HepG2 (cell line): ENCODE results near the gene DTYMK. TPM values are rescaled to one million over a fixed set of nuclear protein-coding genes. Genes with fewer than 3 reads are reported as not detected.

Experiments used
- KDM1A ChIP-seq: IDR thresholded peaks from 2 replicates; pipeline ENCODE4 v1.6.1; 2016; ENCODE audit warnings: missing compliant biosample characterization
- LBX2 ChIP-seq: sonication (generic); formaldehyde crosslinking; IDR thresholded peaks from 2 replicates; pipeline ENCODE4 v1.5.0; 2020; ENCODE audit warnings: missing genetic modification reagents, mild to moderate bottlenecking, borderline replicate concordance
- MLX ChIP-seq: IDR thresholded peaks from 2 replicates; pipeline ENCODE4 v1.6.1; 2016
- NAIF1 ChIP-seq: sonication (generic); formaldehyde crosslinking; IDR thresholded peaks from 2 replicates; pipeline ENCODE4 v1.5.0; 2020; ENCODE audit warnings: mild to moderate bottlenecking, missing genetic modification reagents, borderline replicate concordance
- NR2F6 ChIP-seq, 2 experiments: IDR thresholded peaks; 2 replicates each; pipeline ENCODE4 v1.6.1; 2016; ENCODE audit warnings: antibody characterized with exemption in 1 of 2, mild to moderate bottlenecking in 1 of 2
- PATZ1 ChIP-seq: sonication (generic); formaldehyde crosslinking; IDR thresholded peaks from 2 replicates; pipeline ENCODE4 v1.4.0; 2020; ENCODE audit warnings: missing genetic modification reagents
- POLR2AphosphoS5 ChIP-seq: IDR thresholded peaks from 2 replicates; pipeline ENCODE4 v1.6.1; 2012; ENCODE audit warnings: low read depth, low read length
- PPARG ChIP-seq: conservative IDR thresholded peaks from 2 replicates; pipeline ENCODE4 v1.6.1; 2016; ENCODE audit warnings: missing biosample characterization, missing genetic modification reagents
- SAFB2 ChIP-seq: sonication (generic); formaldehyde crosslinking; IDR thresholded peaks from 2 replicates; pipeline ENCODE4 v1.5.1; 2020; ENCODE audit warnings: missing genetic modification reagents, low read depth, mild to moderate bottlenecking, borderline replicate concordance
- SMYD3 ChIP-seq: sonication (generic); formaldehyde crosslinking; IDR thresholded peaks from 2 replicates; pipeline ENCODE4 v1.8.1; 2023; ENCODE audit warnings: mild to moderate bottlenecking, missing genetic modification reagents
- ZFP41 ChIP-seq: sonication (generic); formaldehyde crosslinking; IDR thresholded peaks from 2 replicates; pipeline ENCODE4 v1.4.0; 2020; ENCODE audit warnings: mild to moderate bottlenecking, missing genetic modification reagents, borderline replicate concordance
- ZNF318 ChIP-seq: sonication (generic); formaldehyde crosslinking; IDR thresholded peaks from 2 replicates; pipeline ENCODE4 v1.4.0; 2020; ENCODE audit warnings: mild to moderate bottlenecking, missing genetic modification reagents
- ZNF34 ChIP-seq: sonication (generic); formaldehyde crosslinking; IDR thresholded peaks from 2 replicates; pipeline ENCODE4 v1.4.0; 2020; ENCODE audit warnings: mild to moderate bottlenecking, missing genetic modification reagents, borderline replicate concordance
- ZNF562 ChIP-seq: sonication (generic); formaldehyde crosslinking; IDR thresholded peaks from 2 replicates; pipeline ENCODE4 v1.8.0; 2022; ENCODE audit warnings: missing genetic modification reagents, borderline replicate concordance
- ZNF740 ChIP-seq: sonication (generic); formaldehyde crosslinking; IDR thresholded peaks from 2 replicates; pipeline ENCODE4 v1.4.0; 2020; ENCODE audit warnings: missing genetic modification reagents
- ZNF770 ChIP-seq: sonication (generic); formaldehyde crosslinking; IDR thresholded peaks from 2 replicates; pipeline ENCODE4 v1.5.0; 2020; ENCODE audit warnings: mild to moderate bottlenecking, missing genetic modification reagents
- polyA plus RNA-seq, 8 experiments: library from polyadenylated mRNA; depleted of rRNA in 3 of 8; stranded (reverse) in 7 of 8; unstranded in 1 of 8; fragments of >200 nt; fragmentation: Illumina TruSeq in 4 of 8; extraction: Trizol in 4 of 8; gene quantifications; 2 replicates each; pipeline versions ENCODE4 v1.2.1 to v1.2.3, GENCODE V29; 2011 to 2016; ENCODE audit warnings: low read depth in 4 of 8, missing spikeins in 1 of 8, mixed read lengths in 1 of 8; ENCODE audit not compliant: insufficient read depth in 1 of 8
- total RNA-seq, 5 experiments: library from RNA; depleted of rRNA; stranded (reverse); fragments of >200 nt; fragmentation: Illumina TruSeq; extraction: Trizol; gene quantifications; 2 replicates each; pipeline ENCODE4 v1.2.3, GENCODE V29; 2016; ENCODE audit warnings: low read depth in 1 of 5

Gene DTYMK
- total and polyA plus RNA-seq, 2 of the 13 experiments (the other 11 are each of a cell fraction or from before 2014, with no cell fraction given), result 57.5 to 134 TPM

GRCh38 chr2:241659150-241659739 is 27.4 kb downstream of the DTYMK start (continued):
- TF ChIP-seq ZNF318 (CRISPR knock-in tag) (no peak), ZNF34 (CRISPR knock-in tag) (no peak), PPARG (peak; percentile 49; the same call in 1 of the 2 replicates), NR2F6 (IDR thresholded peaks at IDR 0.05) (no peak), NR2F6 (CRISPR knock-in tag; IDR thresholded peaks at IDR 0.05) (peak; percentile 40; the same call in 1 of the 2 replicates), KDM1A (CRISPR knock-in tag) (no peak), ZNF740 (CRISPR knock-in tag) (no peak), ZNF562 (CRISPR knock-in tag) (no peak), ZFP41 (CRISPR knock-in tag) (no peak), PATZ1 (CRISPR knock-in tag) (no peak), MLX (no peak), SAFB2 (CRISPR knock-in tag) (no peak), NAIF1 (no peak), POLR2AphosphoS5 (no peak), ZNF770 (no peak), SMYD3 (CRISPR knock-in tag) (no peak), LBX2 (CRISPR knock-in tag) (no peak)
